GM21717 (cell line): ENCODE data around the gene LRRC25.
"Not testable (repeated sequence)": the region's sequence is repeated elsewhere in the genome, so short reads cannot be mapped to it uniquely, and the experiment has no call there.

Source experiments
- ATAC-seq: cut with Tn5 transposase; IDR thresholded peaks from one replicate; pipeline ENCODE4 v1.9.1; 2021; ENCODE audit warnings: mild to moderate bottlenecking, moderate library complexity; ENCODE audit not compliant: unreplicated experiment

The LRRC25 gene

DNA sequence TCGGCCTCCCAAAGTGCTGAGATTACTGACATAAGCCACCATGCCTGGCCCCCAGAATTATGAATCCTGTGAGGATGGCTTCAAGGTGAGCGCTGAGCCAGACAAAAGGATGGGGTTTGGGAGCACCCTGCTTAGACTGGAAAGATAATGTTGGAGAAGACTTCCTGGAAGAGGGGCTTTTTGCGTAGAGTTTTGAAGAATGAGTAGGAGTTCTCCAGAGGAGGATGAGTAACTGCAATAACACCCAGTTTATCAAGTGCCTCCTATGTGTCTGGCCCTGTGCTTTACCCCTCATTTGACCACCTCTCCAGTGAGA lies 12.1 kb downstream of the LRRC25 start:
- no peak for ATAC-seq

DNA sequence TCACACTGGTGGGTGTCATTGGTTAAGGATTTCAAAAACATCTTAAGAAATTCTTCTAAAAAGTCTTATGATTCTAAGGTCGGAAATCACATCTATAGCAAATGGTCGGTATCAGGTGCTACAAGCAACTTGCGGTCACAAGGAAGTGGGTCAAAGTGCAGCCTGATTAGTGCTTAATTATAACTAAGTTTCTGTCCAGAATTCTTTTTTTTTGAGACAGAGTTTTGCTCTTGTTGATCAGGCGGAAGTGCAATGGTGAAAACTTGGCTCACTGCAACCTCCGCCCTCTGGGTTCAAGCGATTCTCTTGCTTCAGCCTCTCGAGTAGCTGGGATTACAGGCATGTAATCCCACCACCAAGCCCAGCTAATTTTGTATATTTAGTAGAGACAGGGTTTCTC lies 12.6 kb downstream of the LRRC25 start:
- ATAC-seq, result no peak

DNA sequence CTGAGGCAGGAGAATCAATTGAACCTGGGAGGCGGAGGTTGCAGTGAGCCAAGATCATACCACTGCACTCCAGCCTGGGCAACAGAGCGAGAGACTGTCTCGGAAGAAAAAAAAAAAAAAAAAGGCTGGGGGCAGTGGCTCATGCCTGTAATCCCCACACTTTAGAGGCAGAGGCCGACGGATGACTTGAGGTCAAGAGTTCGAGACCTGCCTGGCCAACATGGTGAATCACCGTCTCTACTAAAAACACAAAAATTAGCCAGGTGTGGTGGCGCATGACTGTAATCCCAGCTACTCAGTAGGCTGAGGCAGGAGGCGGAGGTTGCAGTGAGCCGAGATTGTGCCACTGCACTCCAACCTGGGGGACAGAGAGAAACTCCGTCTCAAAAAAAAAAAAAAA lies 13.8 kb downstream of the LRRC25 start:
- ATAC-seq, result not testable (repeated sequence)

DNA sequence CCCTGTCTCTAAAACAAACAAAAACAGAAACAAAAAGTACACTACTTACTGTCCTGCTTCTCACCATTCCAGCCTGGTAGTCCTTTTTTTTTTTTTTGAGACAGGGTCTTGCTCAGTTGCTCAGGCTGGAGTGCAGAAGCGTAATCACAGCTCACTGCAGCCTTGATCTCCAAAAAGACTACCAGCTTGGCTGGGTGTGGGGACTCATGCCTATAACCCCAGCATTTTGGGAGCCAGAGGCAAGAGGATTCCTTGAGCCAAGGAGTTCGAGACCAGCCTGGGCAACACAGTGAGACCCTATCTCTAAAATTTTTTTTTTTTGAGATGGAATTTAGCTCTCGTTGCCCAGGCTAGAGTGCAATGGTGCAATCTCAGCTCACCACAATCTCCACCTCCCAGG lies 16.6 kb downstream of the LRRC25 start:
- ATAC-seq, result no peak

DNA sequence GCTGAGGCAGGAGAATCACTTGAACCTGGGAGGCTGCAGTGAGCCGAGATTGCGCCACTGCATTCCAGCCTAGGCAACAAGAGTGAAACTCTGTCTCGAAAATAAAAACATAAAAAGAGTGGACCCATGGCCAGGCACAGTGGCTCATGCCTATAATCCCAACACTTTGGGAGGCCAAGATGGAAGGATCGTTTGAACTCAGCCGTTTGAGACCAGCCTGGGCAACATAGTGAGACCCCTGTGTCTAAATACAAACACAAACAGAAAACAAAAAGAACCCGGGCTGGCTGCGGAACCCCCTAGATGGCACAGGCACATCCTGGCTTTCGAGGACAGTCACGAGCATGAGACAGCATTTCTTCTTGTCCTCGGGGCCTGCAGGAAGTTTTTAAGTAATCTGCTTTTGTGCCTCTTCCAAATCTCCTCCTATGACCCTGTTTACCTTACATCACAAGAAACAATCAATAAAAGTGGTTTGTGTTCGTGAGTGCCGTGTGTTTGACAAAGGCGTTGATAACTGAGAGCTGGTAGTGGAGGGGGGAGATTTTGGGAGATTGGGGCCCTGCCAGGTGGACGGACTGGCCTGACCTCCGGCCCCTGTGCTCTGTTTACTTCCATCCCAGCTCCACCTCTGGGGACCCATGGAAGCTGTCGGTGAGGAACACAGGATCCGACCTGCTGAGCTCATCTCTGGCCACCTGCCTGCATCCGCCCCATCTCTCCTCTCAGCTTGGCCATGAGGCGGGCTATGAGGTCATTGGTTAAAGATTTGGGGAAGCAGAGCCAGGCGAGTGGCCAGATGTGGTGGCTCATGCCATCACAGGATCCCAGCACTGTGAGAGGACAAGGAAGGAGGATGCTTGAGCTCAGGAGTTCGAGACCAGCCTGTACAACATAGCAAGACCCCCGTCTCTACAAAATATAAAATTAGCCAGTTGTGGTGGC lies 17.3 kb downstream of the LRRC25 start:
- ATAC-seq, result no peak

DNA sequence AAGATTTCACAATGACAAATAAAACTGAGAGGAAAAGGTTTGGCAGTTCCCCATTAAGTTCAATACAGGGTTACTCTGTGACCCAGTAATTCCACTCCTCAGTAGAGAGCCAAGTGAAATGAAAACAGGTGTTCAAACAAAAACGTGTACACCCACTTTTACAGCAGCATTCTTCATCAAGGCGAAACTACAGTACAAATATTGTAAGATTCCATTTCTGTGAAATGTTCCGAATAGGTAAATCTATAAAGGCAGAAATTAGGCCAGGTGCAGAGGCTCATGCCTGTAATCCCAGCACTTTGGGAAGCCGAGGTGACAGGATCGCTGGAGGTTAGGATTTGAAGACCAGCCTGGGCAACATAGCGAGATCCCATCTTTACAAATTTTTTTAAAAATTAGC lies 20.4 kb downstream of the LRRC25 start:
- no peak for ATAC-seq

DNA sequence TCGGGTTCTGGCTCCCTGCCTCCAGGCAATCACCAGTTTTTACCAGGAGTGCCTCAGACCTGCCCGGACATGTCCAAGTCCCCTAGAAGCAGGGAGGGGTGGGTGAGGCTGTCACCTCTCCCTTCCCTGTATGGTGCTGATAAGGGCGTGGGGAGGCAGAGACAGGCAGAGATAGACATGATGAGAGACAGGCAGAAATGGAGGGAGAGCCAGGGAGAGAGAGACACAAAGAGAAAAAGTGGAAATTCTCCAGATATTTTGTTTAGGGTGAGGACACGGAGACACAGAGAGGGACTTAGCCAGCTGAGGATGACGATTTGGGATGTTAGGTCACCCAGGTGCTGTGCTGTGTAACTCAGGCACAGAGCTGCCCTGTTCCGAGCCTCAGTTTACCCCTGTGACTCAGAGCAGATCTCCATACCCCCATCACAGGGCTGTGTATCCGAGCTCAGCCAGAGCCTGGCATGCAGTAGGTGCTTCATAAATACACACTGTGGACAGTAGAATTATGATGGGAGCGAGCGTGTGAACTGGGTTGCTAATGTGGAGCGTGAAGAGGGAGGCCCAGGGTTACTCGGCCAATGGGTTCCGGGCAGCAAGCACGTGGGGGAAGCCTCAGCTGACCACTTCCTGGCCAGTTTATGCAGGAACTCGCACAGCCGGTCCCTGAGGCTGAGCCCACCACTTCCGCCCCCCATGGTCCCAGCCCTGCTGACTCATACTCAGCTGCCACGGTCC lies 23.4 kb downstream of the LRRC25 start:
- peak; percentile 71 for ATAC-seq

DNA sequence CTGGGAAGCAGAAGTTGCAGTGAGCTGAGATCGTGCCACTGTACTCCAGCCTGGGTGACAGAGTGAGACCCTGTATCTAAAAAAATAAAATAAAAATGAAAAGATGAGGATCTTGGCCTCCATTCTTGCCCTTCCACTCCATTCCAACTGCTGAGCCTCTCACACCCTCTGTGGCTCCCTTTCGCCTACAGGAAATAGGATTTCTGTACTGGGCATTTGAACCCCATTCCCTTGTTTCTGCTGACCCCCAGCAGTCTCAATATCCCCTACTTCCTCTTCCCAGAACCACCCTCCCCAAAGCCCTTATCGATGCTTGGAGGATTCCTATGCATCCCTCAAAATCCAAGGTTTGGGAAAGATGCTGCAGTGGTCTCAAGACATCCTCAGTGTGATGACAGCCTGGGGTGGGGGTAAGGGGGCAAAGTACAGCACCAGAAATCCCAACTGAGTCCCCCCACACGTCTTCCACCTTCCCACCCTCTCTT lies 24.0 kb downstream of the LRRC25 start:
- no peak for ATAC-seq

DNA sequence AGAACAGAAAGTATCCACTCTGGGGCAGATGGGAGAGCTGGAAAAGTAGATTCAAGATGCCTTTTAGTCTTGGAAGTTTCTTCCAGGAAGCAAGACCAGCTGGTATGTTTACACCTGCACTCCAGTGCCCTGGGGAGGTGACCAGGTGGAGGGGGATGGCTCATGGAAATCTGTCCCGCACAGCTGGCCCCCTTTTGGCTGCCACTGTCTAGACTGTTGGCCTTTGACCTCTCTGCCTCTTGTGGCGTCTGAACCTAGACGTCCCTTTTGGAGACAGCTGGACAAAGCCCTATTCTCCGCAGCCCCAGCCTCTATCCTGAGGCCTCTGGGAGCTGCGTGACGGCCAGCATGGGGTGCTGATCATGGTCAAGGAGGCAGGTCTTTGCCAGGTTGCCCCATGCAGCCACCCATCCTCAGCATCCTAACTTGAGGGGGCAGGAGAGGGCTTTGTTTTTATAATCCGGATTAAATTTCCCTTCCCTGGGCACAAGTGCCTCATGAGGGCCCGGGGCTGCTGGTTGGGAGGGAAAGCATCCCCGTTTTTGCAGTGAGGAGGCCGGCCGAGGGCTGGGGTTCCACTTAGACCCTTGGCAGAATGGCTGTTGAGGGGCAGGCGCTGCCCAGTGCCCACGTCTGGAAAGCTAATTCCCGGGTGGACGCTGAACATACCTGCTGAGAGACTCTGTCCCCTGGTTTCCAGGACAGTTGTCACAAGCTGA lies 28.8 kb downstream of the LRRC25 start:
- no peak for ATAC-seq

DNA sequence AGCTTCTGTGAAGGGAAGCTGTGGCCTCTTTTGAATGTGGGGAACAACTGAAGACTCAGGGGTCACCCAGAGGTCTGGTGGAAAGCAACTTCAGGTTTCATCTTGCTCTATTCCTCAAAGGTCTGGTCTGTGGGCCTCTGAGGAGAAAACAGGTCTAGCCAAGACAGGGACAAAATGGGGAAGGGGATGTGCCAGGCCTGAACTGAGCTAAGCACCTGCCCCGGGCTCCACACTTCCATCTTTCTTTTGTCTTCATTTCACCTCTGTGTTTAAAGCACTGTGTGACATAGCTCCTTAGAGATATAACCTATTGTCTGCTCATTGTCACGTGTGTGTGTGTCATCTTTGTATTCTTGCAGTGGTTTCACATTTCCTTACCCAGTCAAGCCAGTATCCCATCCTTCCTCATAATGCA lies 31.4 kb downstream of the LRRC25 start:
- ATAC-seq, result no peak

DNA sequence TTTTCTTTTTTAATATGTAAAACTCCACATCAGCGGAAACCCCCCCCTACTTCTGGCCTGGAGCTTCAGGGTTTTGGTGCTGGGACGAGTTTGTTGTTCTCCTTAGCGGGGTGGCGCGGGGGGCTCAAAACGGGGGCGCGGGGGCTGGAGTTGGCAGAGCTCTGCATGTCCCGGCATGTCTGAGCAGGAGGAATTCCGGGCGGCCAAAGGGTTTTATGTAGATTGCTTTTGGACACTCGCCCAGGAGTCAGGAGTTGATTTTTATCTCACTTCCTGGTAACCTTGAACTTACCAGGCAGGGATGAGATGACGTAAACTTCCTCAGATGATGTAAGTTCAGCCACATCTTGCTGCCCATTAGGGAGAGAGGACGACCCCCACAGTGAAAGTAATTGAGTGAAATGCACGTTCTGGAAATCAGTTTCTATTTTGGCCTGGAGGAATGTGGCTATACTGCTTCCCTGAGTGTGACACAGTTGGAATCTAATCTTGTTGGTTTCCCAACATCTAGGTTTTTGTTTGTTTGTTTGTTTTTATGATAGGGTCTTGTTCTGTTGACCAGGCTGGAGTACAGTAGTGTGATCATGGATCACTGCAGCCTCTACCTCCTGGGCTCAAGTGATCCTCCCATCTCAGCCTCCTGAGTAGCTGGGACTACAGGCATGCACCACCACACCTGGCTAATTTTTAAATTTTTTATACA lies 32.4 kb downstream of the LRRC25 start:
- no peak for ATAC-seq

DNA sequence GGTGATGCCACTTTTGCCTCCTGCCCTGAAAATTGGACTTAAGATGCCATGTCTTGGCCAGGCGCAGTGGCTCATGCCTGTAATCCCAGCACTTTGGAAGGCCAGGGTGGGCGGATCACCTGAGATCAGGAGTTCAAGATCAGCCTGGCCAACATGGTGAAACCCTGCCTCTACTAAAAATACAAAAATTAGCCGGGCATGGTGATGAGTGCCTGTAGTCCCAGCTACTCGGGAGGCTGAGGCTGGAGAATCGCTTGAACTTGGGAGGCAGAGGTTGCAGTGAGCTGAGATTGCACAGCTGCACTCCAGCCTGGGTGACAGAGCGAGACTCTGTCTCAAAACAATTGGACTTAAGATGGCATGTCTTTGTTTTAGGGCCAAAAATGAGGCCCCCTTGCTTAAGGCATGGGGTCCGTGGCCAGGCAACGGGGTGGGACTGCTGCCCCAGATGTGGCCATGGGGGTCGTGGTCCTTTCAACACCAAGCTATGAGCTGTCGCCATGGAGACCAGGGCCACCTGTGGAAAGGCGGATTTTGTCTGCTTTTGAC lies 33.1 kb downstream of the LRRC25 start:
- ATAC-seq, result not testable (repeated sequence)

DNA sequence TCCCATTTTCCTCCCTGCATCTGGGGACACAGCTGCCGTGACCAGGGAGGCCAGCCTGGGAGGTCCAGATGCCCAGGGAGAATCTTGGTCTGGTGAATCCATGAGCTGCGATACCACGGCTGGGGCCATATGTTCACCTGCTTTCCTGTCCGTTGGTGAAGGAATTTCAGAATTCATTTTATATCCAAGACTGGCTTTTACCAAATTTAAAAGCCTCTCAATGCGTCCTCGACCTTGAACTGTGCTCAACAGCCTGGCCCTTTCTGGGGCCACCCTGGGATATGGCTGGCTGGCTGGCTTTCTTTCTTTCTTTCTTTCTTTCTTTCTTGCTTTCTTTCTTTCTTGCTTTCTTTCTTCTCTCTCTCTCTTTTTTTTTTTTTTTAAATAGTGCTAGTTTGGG lies 33.6 kb downstream of the LRRC25 start:
- ATAC-seq, result no peak

DNA sequence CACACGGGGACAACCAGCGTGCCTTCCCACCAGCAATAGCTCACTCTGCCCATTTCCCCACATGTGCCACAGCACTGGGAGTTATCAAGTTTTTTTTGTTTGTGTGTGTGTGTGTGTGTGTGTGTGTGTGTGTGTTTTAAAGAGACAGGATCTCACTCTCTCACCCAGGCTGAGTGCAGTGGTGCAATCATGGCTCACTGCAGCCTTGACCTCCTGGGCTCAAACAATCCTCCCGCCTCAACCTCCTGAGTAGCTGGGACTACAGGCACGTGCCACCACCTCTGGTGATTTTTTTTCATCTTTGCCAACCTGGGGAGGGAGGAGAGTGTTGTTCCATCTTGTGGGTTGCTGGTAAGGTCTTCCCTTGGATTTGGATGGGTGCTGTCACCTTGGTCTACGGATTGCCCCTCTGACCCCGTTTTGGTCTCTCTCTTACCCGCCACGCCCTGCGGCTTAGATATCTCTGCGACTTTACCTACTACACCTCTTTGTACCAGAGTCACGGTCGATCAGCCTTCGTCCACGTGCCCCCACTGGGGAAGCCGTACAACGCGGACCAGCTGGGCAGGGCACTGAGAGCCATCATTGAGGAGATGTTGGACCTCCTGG lies 34.4 kb downstream of the LRRC25 start:
- ATAC-seq, result no peak

DNA sequence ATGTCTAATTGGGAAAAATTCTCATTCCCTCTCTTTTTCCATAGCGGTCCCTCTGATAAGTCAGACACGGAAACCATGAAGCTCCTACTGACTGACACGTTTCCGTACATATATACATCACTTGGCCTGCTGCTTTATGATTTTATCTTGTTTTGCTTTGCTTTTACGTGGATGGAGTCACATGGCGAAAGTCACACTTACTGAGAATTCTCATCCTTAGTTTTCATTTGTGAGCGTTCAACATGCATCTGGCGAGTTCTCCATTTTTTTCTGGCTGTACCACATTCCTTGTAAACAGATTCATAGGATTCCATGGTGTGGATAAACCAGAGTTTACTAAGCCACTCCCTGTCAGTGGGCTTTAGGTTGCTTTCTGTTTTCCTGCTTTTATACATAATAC lies 35.8 kb downstream of the LRRC25 start:
- no peak for ATAC-seq

DNA sequence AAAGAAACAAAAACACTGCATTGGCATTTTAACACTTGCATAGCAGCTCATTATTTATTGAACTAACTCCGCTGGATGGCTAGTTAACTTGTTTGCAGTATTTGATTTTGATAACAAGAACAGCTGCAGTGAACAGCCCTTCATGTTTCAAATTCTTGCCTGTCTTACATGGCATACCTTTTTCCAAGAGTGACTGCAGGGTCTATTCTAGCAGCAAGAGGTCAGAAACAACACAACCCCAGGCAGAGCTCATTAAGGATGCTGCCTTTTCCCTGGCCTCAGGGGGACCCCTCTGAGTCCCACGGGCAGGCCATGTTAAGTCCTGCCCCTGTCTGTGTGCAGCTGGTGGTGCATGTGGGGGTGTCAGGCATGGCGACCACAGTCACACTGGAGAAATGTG lies 40.4 kb downstream of the LRRC25 start:
- ATAC-seq, result no peak

DNA sequence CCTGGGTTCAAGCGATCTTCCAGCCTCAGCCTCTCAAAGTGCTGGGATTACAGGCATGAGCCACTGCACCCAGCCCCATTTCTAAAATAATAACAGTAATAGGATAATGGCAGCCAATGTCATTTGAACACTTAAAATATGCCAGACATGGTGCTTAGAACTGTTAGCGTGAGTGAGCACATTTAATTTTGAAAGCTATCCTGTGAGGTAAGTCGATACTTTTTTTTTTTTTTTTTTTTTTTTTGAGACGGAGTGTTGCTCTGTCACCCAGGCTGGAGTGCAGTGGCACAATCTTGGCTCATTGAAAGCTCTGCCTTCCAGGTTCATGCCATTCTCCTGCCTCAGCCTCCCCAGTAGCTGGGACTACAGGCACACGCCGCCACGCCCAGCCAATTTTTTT lies 42.7 kb downstream of the LRRC25 start:
- not testable (repeated sequence) for ATAC-seq

DNA sequence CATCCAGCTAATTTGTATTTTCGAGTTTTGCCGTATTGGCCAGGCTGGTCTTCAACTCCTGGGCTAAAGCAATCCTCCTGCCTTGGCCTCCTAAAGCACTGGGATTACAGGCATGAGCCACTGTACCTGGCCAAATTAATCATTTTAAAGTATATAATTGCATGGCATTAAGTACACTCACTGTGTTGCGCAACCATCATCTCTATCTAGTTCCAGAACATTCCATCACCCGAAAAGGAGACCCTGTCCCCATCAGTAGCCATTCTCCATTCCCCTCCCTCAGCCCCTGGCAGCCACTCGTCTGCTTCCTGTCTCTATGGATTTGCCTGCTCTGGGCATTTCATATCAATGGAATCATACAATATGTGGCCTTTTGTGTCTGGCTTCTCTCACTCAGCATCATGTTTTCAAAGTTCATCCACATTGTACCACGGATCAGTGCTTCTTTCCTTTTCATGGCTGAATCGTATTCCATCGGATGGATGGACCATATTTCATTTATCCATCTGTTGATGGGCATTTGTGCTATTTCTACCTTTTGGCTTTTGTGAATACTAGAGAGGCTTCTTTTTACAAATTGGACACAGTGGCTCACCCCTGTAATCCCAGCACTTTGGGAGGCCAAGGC lies 43.9 kb downstream of the LRRC25 start:
- no peak for ATAC-seq

DNA sequence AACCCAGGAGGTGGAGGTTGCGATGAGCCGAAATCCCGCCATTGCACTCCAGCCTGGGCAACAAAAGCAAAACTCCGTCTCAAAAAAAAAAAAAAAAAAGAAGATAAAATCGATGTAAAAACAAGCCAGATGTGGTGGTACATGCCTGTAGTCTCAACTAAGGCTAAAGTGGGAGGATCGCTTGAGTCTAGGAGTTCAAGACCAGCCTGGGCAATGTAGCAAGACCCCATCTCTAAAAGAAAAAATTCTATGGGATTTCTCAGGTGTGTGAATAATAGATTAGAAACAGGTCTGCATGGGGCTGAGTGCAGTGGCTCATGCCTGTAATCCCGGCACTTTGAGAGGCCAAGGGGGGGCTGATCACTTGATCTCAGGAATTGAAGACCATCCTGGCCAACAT lies 45.9 kb downstream of the LRRC25 start:
- ATAC-seq, result no peak

DNA sequence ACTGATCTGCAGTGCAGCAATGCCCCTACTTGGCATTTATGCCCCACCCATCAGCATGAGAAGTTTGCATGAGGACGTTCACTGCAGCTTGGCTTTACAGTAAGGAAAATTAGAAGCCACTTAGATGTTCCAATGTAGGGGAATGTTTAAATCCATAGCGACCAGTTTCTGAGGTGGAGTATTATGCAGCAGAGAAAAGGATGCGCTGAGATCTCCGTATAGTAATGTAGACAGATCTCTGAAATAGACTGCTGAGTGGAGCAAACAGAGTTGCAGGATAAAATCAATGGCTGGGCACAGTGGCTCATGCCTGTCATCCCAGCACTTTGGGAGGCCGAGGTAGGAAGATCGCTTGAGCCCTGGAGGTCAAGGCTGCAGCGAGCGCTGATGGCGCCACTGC lies 46.9 kb downstream of the LRRC25 start:
- no peak for ATAC-seq
